ENCODE data around the gene BLM. TPM values are rescaled to one million over a fixed set of nuclear protein-coding genes. Genes with fewer than 3 reads are reported as not detected.

Gene BLM
- polyA plus RNA-seq, 1 of the 3 experiments (the other 2 are of a cell fraction), result 2.7 TPM

DNA sequence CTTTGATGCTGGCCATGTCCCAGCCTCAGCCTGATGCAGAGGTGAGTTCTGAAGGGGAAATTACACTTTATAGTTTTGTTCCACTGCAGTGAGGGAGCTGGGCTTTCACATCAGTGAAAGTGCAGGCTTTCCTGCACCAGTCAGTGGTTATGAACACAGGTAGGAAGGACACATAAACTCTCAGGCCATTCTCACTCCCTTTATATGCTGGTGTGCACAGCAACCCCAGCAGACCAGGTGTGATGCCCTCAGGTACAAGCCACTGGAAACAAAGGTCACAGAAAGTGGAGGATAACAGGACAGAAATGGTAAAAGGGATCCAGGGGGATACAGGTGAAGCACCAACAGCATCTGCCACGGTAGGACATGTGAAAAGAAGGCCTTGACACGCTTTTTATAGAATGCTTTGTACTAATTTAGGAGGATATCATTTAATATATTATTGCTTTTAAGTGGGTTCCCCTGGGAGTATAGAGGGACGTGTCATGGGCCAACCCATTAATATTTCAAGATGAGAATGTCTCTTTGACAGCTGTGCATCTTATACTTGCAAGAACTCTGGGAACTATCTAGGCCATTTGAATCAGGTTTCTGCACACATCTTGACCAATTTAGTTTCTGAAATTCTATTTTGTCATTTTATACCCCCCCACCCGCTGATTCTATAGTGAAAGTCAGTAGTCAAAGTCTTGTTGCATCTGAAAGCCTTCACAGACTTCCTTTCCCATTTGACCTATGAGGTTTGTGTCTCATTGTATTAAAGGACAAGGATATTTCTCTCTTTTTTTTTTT, 25.0 kb upstream of the BLM start:
- no peaks in the 10 kb centered on the region for H3K9me3 ChIP-seq
- H2AFZ ChIP-seq (ENCODE audit: low read depth), result no peak overlapping the region
- no peak overlapping the region for H3K9ac ChIP-seq
- no peaks in the 10 kb centered on the region for H3K36me3 ChIP-seq (replicated peaks in 1 of 2; ENCODE audit: control insufficient read depth in 1 of 2, insufficient read depth in 2 of 2, low read length in 1 of 2)
- no peaks in the 10 kb centered on the region for H3F3A ChIP-seq (replicated peaks; ENCODE audit: insufficient read depth)
- ChIA-PET POLR2A (no interaction called here), CTCF (no interaction called here)
- H3K4me1 ChIP-seq (ENCODE audit: control insufficient read depth in 1 of 2, insufficient read depth in 2 of 2, low read depth in 1 of 2, low read length in 1 of 2), result no peaks in the 10 kb centered on the region
- H3K4me2 ChIP-seq, result no peak overlapping the region
- TF ChIP-seq TCF12 (IDR thresholded peaks at IDR 0.05) (no peak), TAF1 (IDR thresholded peaks at IDR 0.05; ENCODE audit: borderline replicate concordance, low read depth, low read length) (no peak), FOSL2 (IDR thresholded peaks at IDR 0.05; ENCODE audit: borderline replicate concordance, low read depth) (no peak), JUND (IDR thresholded peaks at IDR 0.05) (no peak), YY1 (IDR thresholded peaks at IDR 0.05; ENCODE audit: low read depth) (no peak), SIN3A (IDR thresholded peaks at IDR 0.05; ENCODE audit: borderline replicate concordance, low read depth, low read length) (no peak)
- TF ChIP-seq, protein P1, sequence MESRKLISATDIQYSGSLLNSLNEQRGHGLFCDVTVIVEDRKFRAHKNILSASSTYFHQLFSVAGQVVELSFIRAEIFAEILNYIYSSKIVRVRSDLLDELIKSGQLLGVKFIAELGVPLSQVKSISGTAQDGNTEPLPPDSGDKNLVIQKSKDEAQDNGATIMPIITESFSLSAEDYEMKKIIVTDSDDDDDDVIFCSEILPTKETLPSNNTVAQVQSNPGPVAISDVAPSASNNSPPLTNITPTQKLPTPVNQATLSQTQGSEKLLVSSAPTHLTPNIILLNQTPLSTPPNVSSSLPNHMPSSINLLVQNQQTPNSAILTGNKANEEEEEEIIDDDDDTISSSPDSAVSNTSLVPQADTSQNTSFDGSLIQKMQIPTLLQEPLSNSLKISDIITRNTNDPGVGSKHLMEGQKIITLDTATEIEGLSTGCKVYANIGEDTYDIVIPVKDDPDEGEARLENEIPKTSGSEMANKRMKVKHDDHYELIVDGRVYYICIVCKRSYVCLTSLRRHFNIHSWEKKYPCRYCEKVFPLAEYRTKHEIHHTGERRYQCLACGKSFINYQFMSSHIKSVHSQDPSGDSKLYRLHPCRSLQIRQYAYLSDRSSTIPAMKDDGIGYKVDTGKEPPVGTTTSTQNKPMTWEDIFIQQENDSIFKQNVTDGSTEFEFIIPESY (IDR thresholded peaks at IDR 0.05; ENCODE audit: borderline replicate concordance, low read depth), result no peak
- no peaks in the 10 kb centered on the region for H4K20me1 ChIP-seq (ENCODE audit: insufficient read depth)
- H3K9me2 ChIP-seq, result no peaks in the 10 kb centered on the region
- 83% methylated on average over 4 of the region's 4 CpGs for WGBS (ENCODE audit: low lambda C conversion rate)
- no peaks in the 10 kb centered on the region for H3K79me2 ChIP-seq (ENCODE audit: insufficient read depth)
- H3K27me3 ChIP-seq (ENCODE audit: insufficient read depth), result no peaks in the 10 kb centered on the region
- no peak overlapping the region for H3K27ac ChIP-seq (ENCODE audit: low read depth in 2 of 2, low read length in 1 of 2)
- DNase-seq, result no peak
- H3K4me3 ChIP-seq (ENCODE audit: low read depth in 2 of 2, low read length in 1 of 2), result no peak overlapping the region

DNA sequence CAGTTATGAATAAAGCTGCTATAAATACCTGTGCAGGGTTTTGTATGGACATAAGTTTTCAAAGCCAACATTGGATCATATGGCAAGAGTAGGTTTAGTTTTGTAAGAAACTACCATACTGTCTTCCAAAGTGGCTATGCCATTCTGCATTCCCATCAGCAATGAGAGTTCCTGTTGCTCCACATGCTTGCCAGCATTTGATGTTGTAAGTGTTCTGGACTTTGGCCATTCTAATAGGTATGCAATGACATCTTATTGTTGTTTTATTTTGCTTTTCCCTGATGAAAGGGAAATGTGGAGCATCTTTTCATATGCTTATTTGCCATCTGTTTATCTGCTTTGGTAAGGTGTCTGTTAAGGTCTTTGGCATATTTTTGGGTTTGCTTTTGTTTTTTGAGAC, 22.2 kb upstream of the BLM start:
- H3K36me3 ChIP-seq (replicated peaks in 1 of 2; ENCODE audit: control insufficient read depth in 1 of 2, insufficient read depth in 2 of 2, low read length in 1 of 2), result no peaks in the 10 kb centered on the region
- H2AFZ ChIP-seq (ENCODE audit: low read depth), result no peak overlapping the region
- H4K20me1 ChIP-seq (ENCODE audit: insufficient read depth), result no peaks in the 10 kb centered on the region
- ChIA-PET CTCF (interaction anchor here (0.7 to 0.9 kb wide), 2 partner anchors 191 to 375 kb away, joined by 3 read pairs; no protein-coding TSS in a partner anchor), POLR2A (no interaction called here)
- no peaks in the 10 kb centered on the region for H3K9me2 ChIP-seq
- H3K27ac ChIP-seq (ENCODE audit: low read depth in 2 of 2, low read length in 1 of 2), result no peak overlapping the region
- H3K9ac ChIP-seq, result no peak overlapping the region
- H3K9me3 ChIP-seq, result no peaks in the 10 kb centered on the region
- no peaks in the 10 kb centered on the region for H3K27me3 ChIP-seq (ENCODE audit: insufficient read depth)
- H3K4me2 ChIP-seq, result no peak overlapping the region
- no peaks in the 10 kb centered on the region for H3K79me2 ChIP-seq (ENCODE audit: insufficient read depth)
- DNase-seq, result no peak
- no peaks in the 10 kb centered on the region for H3F3A ChIP-seq (replicated peaks; ENCODE audit: insufficient read depth)
- no peak overlapping the region for H3K4me3 ChIP-seq (ENCODE audit: low read depth in 2 of 2, low read length in 1 of 2)
- H3K4me1 ChIP-seq (ENCODE audit: control insufficient read depth in 1 of 2, insufficient read depth in 2 of 2, low read depth in 1 of 2, low read length in 1 of 2), result no peaks in the 10 kb centered on the region
- TF ChIP-seq RAD21 (IDR thresholded peaks at IDR 0.05; ENCODE audit: low read length), result no peak
- TF ChIP-seq EZH2phosphoT487 (IDR thresholded peaks at IDR 0.05; ENCODE audit: borderline replicate concordance, low read depth), result no peak
- TF ChIP-seq RXRA (IDR thresholded peaks at IDR 0.05; ENCODE audit: borderline replicate concordance, low read depth), result no peak
- TF ChIP-seq, protein P2, sequence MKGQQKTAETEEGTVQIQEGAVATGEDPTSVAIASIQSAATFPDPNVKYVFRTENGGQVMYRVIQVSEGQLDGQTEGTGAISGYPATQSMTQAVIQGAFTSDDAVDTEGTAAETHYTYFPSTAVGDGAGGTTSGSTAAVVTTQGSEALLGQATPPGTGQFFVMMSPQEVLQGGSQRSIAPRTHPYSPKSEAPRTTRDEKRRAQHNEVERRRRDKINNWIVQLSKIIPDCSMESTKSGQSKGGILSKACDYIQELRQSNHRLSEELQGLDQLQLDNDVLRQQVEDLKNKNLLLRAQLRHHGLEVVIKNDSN (IDR thresholded peaks at IDR 0.05; ENCODE audit: borderline replicate concordance, low read depth), result no peak
- no peak for TF ChIP-seq FOXM1 (IDR thresholded peaks at IDR 0.05; ENCODE audit: low read depth)
- TF ChIP-seq, protein P3, sequence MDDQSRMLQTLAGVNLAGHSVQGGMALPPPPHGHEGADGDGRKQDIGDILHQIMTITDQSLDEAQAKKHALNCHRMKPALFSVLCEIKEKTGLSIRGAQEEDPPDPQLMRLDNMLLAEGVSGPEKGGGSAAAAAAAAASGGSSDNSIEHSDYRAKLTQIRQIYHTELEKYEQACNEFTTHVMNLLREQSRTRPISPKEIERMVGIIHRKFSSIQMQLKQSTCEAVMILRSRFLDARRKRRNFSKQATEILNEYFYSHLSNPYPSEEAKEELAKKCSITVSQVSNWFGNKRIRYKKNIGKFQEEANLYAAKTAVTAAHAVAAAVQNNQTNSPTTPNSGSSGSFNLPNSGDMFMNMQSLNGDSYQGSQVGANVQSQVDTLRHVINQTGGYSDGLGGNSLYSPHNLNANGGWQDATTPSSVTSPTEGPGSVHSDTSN (IDR thresholded peaks at IDR 0.05), result no peak
- no peak for TF ChIP-seq RCOR1 (IDR thresholded peaks at IDR 0.05; ENCODE audit: low read length)
- no peak for TF ChIP-seq SIN3A (IDR thresholded peaks at IDR 0.05; ENCODE audit: borderline replicate concordance, low read depth, low read length)
- no peak for TF ChIP-seq MXI1 (IDR thresholded peaks at IDR 0.05; ENCODE audit: low read depth, low read length)
- TF ChIP-seq NFIC (IDR thresholded peaks at IDR 0.05; ENCODE audit: borderline replicate concordance), result no peak
- TF ChIP-seq, protein P4, sequence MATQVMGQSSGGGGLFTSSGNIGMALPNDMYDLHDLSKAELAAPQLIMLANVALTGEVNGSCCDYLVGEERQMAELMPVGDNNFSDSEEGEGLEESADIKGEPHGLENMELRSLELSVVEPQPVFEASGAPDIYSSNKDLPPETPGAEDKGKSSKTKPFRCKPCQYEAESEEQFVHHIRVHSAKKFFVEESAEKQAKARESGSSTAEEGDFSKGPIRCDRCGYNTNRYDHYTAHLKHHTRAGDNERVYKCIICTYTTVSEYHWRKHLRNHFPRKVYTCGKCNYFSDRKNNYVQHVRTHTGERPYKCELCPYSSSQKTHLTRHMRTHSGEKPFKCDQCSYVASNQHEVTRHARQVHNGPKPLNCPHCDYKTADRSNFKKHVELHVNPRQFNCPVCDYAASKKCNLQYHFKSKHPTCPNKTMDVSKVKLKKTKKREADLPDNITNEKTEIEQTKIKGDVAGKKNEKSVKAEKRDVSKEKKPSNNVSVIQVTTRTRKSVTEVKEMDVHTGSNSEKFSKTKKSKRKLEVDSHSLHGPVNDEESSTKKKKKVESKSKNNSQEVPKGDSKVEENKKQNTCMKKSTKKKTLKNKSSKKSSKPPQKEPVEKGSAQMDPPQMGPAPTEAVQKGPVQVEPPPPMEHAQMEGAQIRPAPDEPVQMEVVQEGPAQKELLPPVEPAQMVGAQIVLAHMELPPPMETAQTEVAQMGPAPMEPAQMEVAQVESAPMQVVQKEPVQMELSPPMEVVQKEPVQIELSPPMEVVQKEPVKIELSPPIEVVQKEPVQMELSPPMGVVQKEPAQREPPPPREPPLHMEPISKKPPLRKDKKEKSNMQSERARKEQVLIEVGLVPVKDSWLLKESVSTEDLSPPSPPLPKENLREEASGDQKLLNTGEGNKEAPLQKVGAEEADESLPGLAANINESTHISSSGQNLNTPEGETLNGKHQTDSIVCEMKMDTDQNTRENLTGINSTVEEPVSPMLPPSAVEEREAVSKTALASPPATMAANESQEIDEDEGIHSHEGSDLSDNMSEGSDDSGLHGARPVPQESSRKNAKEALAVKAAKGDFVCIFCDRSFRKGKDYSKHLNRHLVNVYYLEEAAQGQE (IDR thresholded peaks at IDR 0.05; ENCODE audit: low read depth, low read length), result no peak
- TF ChIP-seq, protein P1 (IDR thresholded peaks at IDR 0.05; ENCODE audit: borderline replicate concordance, low read depth), result no peak
- TF ChIP-seq CHD2 (IDR thresholded peaks at IDR 0.05; ENCODE audit: low read length, partially characterized antibody), result no peak

Data from SK-N-SH (cell line).